ENCODE results near the gene ADCY4.

DNA sequence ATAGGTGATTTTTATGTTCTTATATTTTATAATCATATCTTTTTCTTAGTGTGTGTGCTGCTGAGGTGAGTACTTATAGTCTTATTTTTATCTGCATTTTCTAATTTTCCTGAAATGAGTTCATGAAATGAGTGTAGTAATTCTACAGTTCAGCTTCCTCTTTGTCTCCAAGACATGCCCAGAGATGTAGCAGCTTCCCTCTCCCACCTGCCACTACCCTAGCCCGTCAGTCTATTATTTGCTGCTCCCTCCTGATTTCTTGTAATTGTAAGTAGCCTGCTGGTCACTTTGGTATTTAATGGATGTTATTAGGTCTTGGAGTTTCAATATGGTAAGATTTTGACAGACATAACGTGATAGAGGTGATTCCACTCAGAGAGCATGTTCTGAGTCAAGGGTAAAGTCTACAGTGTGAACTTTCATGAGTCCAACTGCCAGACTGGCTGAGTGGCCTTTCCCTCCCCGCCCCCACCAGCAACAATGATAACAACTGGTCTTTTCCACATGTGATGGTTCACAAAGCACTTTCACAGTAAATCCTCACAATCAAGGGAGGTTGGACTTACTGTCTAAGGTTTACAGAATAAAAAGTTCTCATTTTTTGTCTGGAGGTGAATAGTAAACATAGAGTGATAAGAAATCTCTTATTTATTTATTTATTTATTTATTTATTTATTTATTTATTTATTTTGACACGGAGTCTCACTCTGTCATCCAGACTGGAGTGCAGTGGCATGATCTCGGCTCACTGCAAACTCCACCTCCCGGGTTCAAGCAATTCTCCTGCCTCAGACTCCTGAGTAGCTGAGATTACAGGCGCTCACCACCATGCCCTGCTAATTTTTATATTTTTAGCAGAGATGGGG is 9.2 kb upstream of the ADCY4 start:
- TF ChIP-seq CHD1 (IDR thresholded peaks at IDR 0.05; ENCODE audit: low read depth, low read length) = no peak
- TF ChIP-seq KDM4A (IDR thresholded peaks at IDR 0.05; ENCODE audit: low read depth, low read length, severe bottlenecking) = no peak
- no peak for TF ChIP-seq MAFK (IDR thresholded peaks at IDR 0.05; ENCODE audit: low read depth, low read length)
- TF ChIP-seq, protein P1, sequence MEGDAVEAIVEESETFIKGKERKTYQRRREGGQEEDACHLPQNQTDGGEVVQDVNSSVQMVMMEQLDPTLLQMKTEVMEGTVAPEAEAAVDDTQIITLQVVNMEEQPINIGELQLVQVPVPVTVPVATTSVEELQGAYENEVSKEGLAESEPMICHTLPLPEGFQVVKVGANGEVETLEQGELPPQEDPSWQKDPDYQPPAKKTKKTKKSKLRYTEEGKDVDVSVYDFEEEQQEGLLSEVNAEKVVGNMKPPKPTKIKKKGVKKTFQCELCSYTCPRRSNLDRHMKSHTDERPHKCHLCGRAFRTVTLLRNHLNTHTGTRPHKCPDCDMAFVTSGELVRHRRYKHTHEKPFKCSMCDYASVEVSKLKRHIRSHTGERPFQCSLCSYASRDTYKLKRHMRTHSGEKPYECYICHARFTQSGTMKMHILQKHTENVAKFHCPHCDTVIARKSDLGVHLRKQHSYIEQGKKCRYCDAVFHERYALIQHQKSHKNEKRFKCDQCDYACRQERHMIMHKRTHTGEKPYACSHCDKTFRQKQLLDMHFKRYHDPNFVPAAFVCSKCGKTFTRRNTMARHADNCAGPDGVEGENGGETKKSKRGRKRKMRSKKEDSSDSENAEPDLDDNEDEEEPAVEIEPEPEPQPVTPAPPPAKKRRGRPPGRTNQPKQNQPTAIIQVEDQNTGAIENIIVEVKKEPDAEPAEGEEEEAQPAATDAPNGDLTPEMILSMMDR (IDR thresholded peaks at IDR 0.05; ENCODE audit: control extremely low read depth in 1 of 3, insufficient read depth in 1 of 3, low read depth in 1 of 3, low read length in 3 of 3) = no peak
- no peak for TF ChIP-seq MAX (IDR thresholded peaks at IDR 0.05)
- TF ChIP-seq JUND (IDR thresholded peaks at IDR 0.05; ENCODE audit: low read length) = no peak
- no peak for TF ChIP-seq USF2 (IDR thresholded peaks at IDR 0.05; ENCODE audit: low read length)
